Stimulated activated CD4-positive, alpha-beta T cell treated with anti-CD3 and anti-CD28 coated beads, TNF-alpha, amount 100 ng/mL, for 4 hours (primary cell): ENCODE results near the gene DLGAP4.
"Not testable (repeated sequence)": the region's sequence is repeated elsewhere in the genome, so short reads cannot be mapped to it uniquely, and the experiment has no call there.

Experiments used
- DNase-seq, 3 experiments: peaks; one replicate each; pipeline ENCODE4 v3.0.0-alpha.2; 2020; ENCODE audit warnings: low read depth in 3 of 3

Gene DLGAP4

DNA sequence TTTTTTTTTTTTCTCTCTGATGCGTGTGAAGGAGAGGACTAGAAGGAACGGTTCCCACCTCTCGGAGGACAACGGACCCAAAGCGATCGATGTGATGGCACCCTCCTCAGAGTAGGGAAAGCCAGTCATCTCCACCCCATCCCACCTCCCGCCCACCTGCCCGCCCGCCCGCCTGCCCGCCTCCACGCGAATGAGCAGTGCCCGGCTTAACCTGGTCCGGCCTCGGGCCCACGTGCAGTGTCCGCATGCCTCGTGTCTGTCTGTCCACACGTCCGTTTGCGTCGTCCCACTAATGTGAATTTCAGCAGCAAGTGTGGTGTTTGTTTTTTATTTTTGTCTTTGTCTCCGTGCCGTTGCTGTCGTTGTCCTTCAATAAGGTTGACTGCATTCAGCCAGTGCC, 193.1 kb downstream of the DLGAP4 start:
- DNase-seq: no peak

- DNase-seq: no peak
These were observed 193.8 kb downstream of the DLGAP4 start for GRCh38 chr20:36499723-36500501.

DNA sequence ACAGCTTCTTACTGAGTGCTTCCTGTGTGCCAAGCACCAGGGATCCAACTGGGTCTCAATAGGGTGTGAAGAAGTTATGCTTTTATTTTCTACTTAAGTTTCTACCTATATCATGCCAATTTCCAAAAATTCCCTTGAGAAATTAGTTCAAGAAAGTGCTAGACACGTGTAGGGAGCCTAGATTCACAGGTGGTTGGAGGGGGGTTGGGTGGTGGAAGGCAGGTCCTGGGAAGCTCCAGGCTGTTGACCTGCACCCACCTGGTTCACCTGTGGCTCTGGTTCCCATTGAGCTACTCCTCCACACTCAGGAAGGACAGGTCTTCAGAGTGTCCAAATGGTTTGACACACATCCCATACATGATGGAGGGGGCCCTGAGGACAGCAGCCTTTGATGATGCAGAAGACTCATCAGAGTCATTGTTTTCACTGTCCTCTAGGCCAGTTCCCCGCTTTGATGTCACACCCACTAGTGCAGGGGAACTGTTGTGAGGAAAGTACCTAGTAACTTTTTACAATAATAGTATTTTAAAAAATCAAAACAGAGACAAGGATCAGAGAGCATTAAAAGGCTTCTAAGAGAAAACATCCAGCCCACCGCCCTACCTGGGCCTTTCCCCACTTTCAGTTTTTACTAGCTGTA, 195.3 kb downstream of the DLGAP4 start:
- no peak for DNase-seq

GRCh38 chr20:36504295-36504694, 198.2 kb downstream of the DLGAP4 start:
- DNase-seq: no peak

DNA sequence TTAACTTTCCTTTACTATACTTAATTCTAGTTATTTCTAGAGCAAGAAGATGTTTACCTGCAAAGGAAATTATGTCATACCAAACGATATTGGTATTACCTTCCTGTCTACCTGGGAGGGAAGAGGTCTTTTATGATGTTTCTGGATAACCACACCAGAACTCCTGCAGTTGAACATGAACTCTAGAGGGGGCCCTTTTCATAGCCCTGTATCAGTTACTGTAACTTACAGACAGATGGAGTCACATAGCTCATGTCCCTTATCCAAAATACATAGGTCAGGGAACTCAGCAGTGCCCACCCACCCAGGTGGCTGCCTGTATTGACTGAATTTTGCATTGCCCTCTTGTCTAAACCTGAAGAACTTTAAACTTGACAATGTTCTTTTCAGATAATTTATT, 200.1 kb downstream of the DLGAP4 start:
- DNase-seq: no peak

DNA sequence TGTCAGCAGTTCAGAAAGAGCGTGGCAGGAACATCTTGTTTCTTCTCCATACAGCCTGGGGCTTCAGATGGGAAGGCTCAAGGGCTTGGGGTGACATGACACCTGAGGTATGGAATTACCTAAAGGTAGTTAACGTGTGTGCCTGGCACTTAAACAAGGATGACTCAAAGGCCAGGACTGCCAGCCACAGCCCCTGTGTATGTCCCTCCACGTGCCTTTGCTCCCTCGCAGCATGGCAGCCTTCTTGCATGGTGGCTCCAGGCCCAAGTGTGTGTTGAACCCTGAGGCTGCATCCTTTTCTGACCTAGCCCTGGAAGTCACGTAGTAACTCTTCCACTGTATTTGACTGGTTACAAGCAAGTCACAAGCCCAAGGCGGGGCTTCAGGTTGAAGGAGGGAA, 201.6 kb downstream of the DLGAP4 start:
- no peak for DNase-seq

- no peak for DNase-seq
These were observed 213.0 kb downstream of the DLGAP4 start for GRCh38 chr20:36519012-36519719.

DNA sequence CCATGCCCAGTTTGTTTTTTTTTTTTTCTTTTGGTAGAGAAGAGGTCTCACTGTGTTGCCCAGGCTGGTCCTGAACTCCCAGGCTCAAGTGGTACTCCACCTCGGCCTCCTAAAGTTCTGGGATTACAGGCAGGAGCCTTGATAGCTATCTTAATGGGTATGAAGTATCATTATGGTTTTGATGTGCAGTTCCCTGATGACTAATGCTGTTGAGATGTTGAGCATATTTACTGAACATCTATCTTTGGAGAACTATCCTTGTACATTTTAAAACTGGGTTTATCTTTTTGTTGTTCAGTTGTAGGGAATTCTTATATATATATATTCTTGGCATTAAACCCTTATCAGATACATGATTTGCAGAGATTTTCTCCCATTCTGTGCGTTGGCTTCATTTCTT, 213.8 kb downstream of the DLGAP4 start:
- DNase-seq: no peak

- DNase-seq: no peak
These were observed 215.4 kb downstream of the DLGAP4 start for GRCh38 chr20:36521526-36521925.

GRCh38 chr20:36522412-36522811, 216.3 kb downstream of the DLGAP4 start:
- DNase-seq: not testable (repeated sequence)

DNA sequence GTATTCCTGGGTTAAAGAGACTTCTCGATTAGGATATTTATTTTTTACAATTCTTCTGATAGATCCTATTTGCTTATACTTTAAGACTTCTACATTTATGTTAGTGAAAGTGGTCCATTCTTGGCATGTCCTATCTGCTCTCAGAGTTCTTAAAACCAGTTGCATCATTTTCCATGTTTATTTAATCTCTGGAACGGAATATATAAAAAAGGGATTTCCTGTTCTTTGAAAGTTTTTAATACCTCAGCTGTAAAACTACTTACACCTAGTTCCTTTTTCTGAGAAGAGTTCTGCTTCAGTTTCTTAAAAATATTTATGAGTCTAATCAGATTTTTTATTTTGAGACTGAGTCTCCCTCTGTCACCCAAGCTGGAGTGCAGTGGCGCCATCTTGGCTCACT, 217.2 kb downstream of the DLGAP4 start:
- no peak for DNase-seq

- no peak for DNase-seq
These were observed 219.7 kb downstream of the DLGAP4 start for GRCh38 chr20:36525620-36526365.

DNA sequence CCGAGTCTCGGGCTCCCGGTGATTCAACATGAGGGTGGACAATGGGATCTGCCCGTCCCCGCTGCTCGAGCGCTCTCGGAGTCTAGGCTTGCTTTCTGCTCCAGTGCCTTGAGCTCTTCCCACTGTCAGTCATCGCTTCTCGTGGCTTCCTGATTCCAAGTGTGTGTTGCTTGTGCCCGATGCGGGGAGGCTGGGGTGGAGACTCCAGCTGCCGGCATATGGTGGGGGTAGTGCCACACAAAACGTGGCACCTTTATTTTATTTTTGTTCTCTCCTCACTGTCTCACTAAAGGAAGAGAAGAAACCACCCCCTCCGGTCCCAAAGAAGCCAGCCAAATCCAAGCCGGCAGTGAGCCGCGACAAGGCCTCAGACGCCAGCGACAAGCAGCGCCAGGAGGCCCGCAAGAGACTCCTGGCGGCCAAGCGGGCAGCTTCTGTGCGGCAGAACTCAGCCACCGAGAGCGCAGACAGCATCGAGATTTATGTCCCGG, 220.4 kb downstream of the DLGAP4 start:
- DNase-seq: no peak

DNA sequence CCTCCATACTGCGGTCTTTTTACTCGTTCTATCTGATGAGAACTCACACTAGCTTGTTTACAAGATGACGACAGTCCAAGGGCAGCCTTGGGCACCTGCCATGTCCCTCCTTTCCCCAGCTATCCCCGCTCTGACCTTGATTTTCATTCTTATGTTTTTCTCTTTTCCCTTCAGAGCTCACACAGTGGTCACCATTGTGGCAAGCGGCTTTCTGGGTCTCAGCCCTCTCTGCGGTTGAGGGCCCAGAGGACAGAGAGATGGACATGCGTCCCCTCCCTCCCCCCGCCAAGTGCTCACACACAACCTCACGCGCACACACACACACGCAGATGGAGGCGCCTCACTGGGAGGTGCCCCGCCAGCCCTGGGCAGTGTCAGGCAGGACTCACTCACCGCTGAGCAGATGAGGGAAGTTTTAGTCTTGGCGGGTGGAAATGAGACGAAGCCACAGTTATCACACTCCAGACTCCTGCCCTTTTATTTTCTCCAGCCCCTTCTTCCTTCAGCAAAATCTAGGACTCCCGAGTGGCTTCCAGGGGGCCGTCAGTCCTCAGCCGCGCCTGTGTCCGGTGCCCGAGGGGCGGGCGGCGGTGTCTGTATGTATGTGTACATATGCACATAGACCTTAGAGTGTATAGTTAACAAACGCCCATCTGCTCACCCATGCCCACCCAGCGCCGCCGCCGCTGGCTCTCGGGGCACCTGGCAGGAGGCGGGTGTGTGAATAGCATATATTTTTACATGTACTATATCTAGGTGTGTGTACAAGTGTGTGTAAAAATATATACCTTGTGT, 221.4 kb downstream of the DLGAP4 start:
- DNase-seq: no peak

DNA sequence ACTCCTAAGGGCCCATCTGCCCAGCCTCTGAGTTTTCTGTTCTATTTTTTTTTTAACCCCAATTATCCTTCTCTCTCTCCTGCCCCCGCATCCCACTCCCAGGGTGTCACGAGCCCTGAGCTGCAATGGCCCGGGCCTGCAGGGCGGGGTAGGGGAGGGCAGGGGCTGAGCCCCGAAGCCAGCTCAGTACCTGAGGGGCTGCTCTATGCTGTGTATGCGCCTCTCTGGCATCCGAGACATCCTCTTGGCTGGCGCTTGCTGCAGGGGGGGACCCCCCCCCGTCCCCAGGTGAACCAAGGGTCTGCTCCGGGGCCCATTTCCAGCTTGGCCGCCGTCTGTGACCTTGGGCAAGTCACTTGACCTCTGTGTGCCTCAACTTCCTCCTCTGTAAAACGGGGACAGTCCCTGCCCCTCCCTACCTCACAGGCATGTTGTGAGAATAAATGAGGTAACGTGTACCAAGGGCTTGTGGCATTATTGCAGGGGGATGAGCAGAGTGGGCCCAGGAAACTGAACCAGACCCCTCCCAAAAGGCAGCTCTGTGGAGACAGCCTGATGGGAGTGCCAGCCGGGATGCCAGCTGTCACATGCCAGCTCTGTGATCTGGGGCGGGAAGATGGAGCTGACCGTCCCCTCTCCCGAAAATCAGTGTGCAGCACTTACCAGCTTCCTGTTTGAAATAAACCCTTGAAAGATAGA, 222.2 kb downstream of the DLGAP4 start:
- DNase-seq: no peak

- no peak for DNase-seq
These were observed 222.8 kb downstream of the DLGAP4 start for GRCh38 chr20:36528875-36529417.

GRCh38 chr20:36532388-36532787, 226.2 kb downstream of the DLGAP4 start:
- no peak for DNase-seq

DNA sequence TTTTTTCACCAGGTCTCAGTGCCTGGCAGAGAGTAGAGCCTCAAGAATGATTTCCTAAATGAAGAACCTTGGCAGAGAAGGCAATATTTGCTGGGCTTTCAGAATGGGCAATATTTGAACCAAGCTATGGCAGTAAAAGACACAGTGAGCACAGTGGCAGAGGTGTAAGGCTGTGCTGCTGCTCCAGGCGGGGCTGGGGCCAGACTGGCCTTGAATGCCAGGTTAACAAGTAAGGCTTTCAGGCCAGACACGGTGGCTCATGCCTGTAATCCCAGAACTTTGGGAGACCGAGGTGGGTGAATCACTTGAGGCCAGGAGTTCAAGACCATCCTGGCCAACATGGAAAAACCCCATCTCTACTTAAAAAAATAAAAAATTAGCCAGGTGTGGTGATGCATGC, 226.7 kb downstream of the DLGAP4 start:
- DNase-seq: no peak

GRCh38 chr20:36538026-36538722, 232.0 kb downstream of the DLGAP4 start:
- DNase-seq: no peak
